Non-pigmented ciliary epithelial cell (primary cell): ENCODE results near the gene CCL22.
"Not testable (repeated sequence)": the region's sequence is repeated elsewhere in the genome, so short reads cannot be mapped to it uniquely, and the experiment has no call there.

Experiments used
- DNase-seq: peaks from one replicate; pipeline ENCODE4 v3.0.0-alpha.2; 2010; ENCODE audit warnings: low read depth

Gene CCL22

GRCh38 chr16:57394444-57394843, 35.9 kb downstream of the CCL22 start:
- DNase-seq = no peak

- DNase-seq = no peak
Measured at GRCh38 chr16:57395026-57395425, 36.4 kb downstream of the CCL22 start.

- no peak for DNase-seq
Measured at GRCh38 chr16:57396786-57397185, 38.2 kb downstream of the CCL22 start.

GRCh38 chr16:57397493-57397892, 38.9 kb downstream of the CCL22 start:
- DNase-seq = not testable (repeated sequence)

GRCh38 chr16:57401943-57402640, 43.5 kb downstream of the CCL22 start:
- DNase-seq = no peak

GRCh38 chr16:57403965-57404817, 45.6 kb downstream of the CCL22 start, which contains the start of gene CCL17:
CCL17 (plus strand) TSS chr16:57404767; CDS start chr16:57413933, 9,166 bp downstream.
- DNase-seq = no peak

- no peak for DNase-seq
Measured at GRCh38 chr16:57405097-57405496, 46.5 kb downstream of the CCL22 start.

GRCh38 chr16:57406881-57407280, 48.3 kb downstream of the CCL22 start:
- DNase-seq = no peak

- DNase-seq = no peak
Measured at GRCh38 chr16:57407521-57408353, 49.2 kb downstream of the CCL22 start.

GRCh38 chr16:57409065-57409464, 50.5 kb downstream of the CCL22 start:
- no peak for DNase-seq

- no peak for DNase-seq
Measured at GRCh38 chr16:57409870-57410587, 51.4 kb downstream of the CCL22 start.

GRCh38 chr16:57411362-57411976, 52.9 kb downstream of the CCL22 start:
- no peak for DNase-seq

GRCh38 chr16:57412584-57412983, 54.0 kb downstream of the CCL22 start:
- DNase-seq = no peak

- DNase-seq = no peak
Measured at GRCh38 chr16:57413301-57413730, 54.7 kb downstream of the CCL22 start.

GRCh38 chr16:57413733-57414132, 55.1 kb downstream of the CCL22 start:
- DNase-seq = no peak
